Renal cortical epithelial cell (primary cell): ENCODE measurements around the gene GLYATL2. TPM values are rescaled to one million over a fixed set of nuclear protein-coding genes. Genes with fewer than 3 reads are reported as not detected.

Source experiments
- DNase-seq: peaks from one replicate; pipeline ENCODE4 v3.0.0-alpha.2; 2011; ENCODE audit warnings: low read depth
- total RNA-seq: library from RNA; depleted of rRNA; stranded (reverse); fragments of >200 nt; gene quantifications from 2 replicates; pipeline ENCODE4 v1.2.3, GENCODE V29; 2014

GLYATL2 gene
- total RNA-seq, 1 donor from 2014 or later, result 0.20 TPM

DNA sequence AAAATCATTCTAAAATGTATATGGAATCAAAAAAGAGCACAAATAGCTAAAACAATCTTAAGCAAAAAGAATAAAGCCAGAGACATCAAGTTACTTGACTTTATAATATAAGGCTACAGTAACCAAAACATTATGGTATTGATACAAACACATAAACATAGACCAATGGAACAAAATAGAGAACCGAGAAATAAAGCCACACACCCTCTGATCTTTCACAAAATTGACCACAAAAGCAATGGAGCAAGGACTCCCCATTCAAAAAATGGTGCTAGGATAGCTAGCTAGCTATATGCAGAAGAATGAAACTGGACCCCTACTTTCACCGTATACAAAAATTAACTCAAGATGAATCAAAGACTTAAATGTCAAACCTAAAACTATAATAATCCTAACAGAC, 43.2 kb downstream of the GLYATL2 start:
- DNase-seq, result no peak

DNA sequence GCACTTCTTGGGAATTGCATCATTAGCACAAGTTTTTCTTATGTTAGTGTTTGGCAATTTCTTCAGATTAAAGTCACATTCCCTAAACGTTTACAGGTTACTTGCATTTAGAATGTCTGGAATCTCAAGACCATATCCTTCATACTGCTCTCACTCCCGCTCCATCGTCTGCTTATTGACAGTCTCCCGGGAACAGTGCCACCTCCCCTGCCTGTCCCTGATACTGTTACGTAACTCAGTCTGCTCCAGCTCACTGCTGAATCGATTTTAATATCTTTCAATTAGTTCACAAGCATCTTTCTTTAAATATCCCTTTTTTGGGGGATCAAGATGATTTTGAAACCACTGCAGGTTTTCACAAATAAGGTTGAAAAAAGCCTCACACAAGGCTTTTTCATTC, 48.2 kb downstream of the GLYATL2 start:
- DNase-seq, result no peak

DNA sequence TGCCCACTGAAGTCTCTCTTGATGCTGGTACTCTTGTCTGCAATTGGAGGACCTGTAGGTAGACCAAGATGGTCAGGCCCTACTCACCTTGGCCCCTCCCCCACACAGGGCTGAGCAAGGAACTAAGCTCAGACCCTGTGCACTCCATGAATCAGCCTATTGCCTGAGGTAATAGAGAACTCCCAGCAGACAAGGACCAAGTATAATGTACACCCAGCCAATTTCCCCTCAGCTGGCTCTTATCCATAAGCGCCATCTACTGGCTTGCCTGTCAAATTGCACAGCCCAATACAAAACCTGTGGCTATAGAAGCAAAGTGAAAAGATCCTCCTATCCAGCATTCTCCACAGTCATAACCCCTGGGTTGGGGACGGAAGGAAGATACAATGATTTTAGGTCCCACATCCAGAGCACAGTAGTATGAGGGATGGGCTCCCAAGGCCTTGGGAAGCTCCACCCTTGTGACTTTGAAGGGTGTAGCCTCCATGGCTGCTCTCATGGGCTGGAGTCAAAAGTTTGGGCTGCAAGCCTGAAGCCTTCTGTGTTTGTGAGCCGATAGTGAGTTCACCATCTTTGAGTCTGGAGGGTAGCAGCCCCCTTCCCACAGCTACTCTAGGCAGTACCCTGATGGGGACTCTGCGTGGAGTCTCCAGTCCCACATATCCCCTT, 56.0 kb downstream of the GLYATL2 start:
- DNase-seq, result peak; percentile 76

DNA sequence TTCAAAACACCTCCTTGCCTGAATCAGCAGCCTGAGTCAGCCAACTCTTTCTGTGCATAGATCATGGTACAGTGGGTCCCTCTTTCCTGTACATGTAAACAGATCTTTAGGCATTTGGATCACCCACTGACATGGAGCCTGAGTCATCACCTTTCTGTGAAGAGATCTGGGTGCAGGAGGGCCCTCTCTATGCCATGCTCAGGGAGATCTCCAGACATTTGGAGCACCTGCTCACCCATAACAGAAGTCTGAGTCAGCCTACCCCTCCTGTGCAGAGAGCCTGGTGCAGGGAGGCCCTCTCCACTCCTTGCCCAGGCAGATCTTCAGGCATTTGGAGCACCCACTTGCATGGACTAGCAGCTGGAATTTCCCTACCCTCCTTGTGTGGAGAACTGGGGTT, 56.6 kb downstream of the GLYATL2 start:
- peak; percentile 83 for DNase-seq

DNA sequence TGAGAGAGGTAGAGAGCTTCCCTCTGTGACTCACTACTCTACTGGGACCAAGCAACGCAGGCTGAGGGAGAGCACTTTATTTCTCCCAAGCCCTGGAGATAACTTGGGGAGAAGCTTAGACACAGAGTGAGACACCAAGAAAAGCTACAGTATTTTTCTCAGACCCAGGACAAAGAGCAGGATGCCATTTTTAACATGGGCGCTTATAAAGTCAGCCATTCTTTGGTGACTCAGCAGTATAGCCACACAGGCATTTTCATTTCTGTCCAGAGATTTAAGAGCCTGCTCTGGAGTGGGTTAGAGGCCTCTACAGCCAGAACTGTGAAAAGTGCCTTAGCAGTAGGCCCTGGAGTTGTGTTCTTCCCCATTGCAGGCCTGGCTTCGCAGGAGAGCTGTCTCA, 57.8 kb downstream of the GLYATL2 start:
- DNase-seq, result no peak

DNA sequence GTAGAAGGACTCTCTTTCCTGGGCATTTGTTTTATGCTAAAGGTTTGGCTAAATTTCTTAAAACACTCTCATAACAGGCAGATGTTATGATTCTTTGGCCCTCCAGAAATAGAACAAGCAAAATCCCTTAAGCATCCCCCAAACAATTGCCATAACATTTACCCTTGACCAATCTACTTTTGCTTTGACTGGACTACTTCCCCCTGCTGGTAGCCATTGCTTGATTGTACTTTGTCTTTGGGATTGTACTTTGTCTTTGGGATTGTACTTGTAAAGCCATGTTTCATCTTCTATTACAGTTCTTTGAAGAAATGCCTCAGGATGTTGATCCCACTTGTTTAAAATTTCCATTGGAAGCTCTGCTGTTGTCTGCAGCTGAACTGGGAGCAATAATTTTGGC, 59.5 kb downstream of the GLYATL2 start:
- DNase-seq, result no peak

Other genes starting within 250 kb of the GLYATL2 start
- 0.35 and 1.6 TPM in 2 replicates for gene CNTF, start 222.0 kb downstream of the GLYATL2 start, total RNA-seq
- 3.6 TPM in 1 of 2 replicates, not detected in the other for gene GLYAT, start 112.8 kb downstream of the GLYATL2 start, total RNA-seq
- 2.8 and 5.0 TPM in 2 replicates for gene GLYATL1, start 94.8 kb upstream of the GLYATL2 start, total RNA-seq
- not detected in 2 replicates for gene GLYATL1B, start 241.6 kb upstream of the GLYATL2 start, total RNA-seq